GM18909 (cell line): ENCODE data around the gene SSUH2.
A peak's percentile ranks its signal among the peaks of the same experiment; 100 is the strongest.

Source experiments
- ATAC-seq: cut with Tn5 transposase; IDR thresholded peaks from one replicate; pipeline ENCODE4 v1.9.1; 2021; ENCODE audit warnings: mild to moderate bottlenecking; ENCODE audit not compliant: unreplicated experiment, poor library complexity

SSUH2 gene

GRCh38 chr3:8645712-8646111, 1.1 kb upstream of the SSUH2 start:
- no peak for ATAC-seq

- ATAC-seq = no peak
Measured at GRCh38 chr3:8643693-8644365, 769 bp downstream of the SSUH2 start.

- no peak for ATAC-seq
Measured at GRCh38 chr3:8642001-8642400, 2.6 kb downstream of the SSUH2 start.

GRCh38 chr3:8641472-8641871, 3.1 kb downstream of the SSUH2 start:
- no peak for ATAC-seq

GRCh38 chr3:8640223-8640622, 4.4 kb downstream of the SSUH2 start:
- no peak for ATAC-seq

GRCh38 chr3:8639659-8640000, 5.0 kb downstream of the SSUH2 start:
- ATAC-seq = no peak

- no peak for ATAC-seq
Measured at GRCh38 chr3:8638994-8639658, 5.5 kb downstream of the SSUH2 start.

- no peak for ATAC-seq
Measured at GRCh38 chr3:8637348-8637747, 7.2 kb downstream of the SSUH2 start.

GRCh38 chr3:8635631-8636030, 9.0 kb downstream of the SSUH2 start:
- ATAC-seq = no peak

- ATAC-seq = no peak
Measured at GRCh38 chr3:8635125-8635524, 9.5 kb downstream of the SSUH2 start.

GRCh38 chr3:8632402-8633237, 12.0 kb downstream of the SSUH2 start:
- no peak for ATAC-seq

GRCh38 chr3:8631661-8632060, 12.9 kb downstream of the SSUH2 start:
- ATAC-seq = no peak

- ATAC-seq = peak; percentile 77
Measured at GRCh38 chr3:8629151-8630021, 15.2 kb downstream of the SSUH2 start.

- ATAC-seq = no peak
Measured at GRCh38 chr3:8627949-8628348, 16.6 kb downstream of the SSUH2 start.

- no peak for ATAC-seq
Measured at GRCh38 chr3:8627201-8627940, 17.2 kb downstream of the SSUH2 start.

- no peak for ATAC-seq
Measured at GRCh38 chr3:8625991-8626390, 18.6 kb downstream of the SSUH2 start.

GRCh38 chr3:8624612-8625011, 20.0 kb downstream of the SSUH2 start:
- no peak for ATAC-seq

GRCh38 chr3:8623741-8624140, 20.9 kb downstream of the SSUH2 start:
- ATAC-seq = no peak

- ATAC-seq = peak; percentile 95
Measured at GRCh38 chr3:8622873-8623691, 21.5 kb downstream of the SSUH2 start.
